ENCODE data around the gene ZNF154.

ZNF154 gene

GRCh38 chr19:57655443-57655842, 53.6 kb downstream of the ZNF154 start:
- no peak for DNase-seq (ENCODE audit: extremely low spot score)
- CTCF ChIA-PET: no interaction called here
- POLR2A ChIA-PET: no interaction called here
- no peak for TF ChIP-seq CTCF (IDR thresholded peaks at IDR 0.05; ENCODE audit: control extremely low read depth, extremely low read depth, low read depth, missing control alignments)

- no peak for TF ChIP-seq CTCF (IDR thresholded peaks at IDR 0.05; ENCODE audit: control extremely low read depth, extremely low read depth, low read depth, missing control alignments)
- ChIA-PET CTCF (no interaction called here), POLR2A (no interaction called here)
- DNase-seq (ENCODE audit: extremely low spot score): no peak
Measured at GRCh38 chr19:57653689-57654088, 55.3 kb downstream of the ZNF154 start.

- CTCF ChIA-PET: interaction anchor here (1.6 kb wide), 1 partner anchor 9 kb away, joined by 5 read pairs; no protein-coding TSS in a partner anchor
Measured at GRCh38 chr19:57651654-57651996, 57.4 kb downstream of the ZNF154 start.

GRCh38 chr19:57648331-57649003, 60.5 kb downstream of the ZNF154 start:
- POLR2A ChIA-PET: no interaction called here
- CTCF ChIA-PET: no interaction called here
- DNase-seq (ENCODE audit: extremely low spot score): no peak
- TF ChIP-seq CTCF (IDR thresholded peaks at IDR 0.05; ENCODE audit: control extremely low read depth, extremely low read depth, low read depth, missing control alignments): no peak

More at GRCh38 chr19:57651654-57651996, 57.4 kb downstream of the ZNF154 start:
- POLR2A ChIA-PET: no interaction called here
- no peak for DNase-seq (ENCODE audit: extremely low spot score)
- no peak for TF ChIP-seq CTCF (IDR thresholded peaks at IDR 0.05; ENCODE audit: control extremely low read depth, extremely low read depth, low read depth, missing control alignments)
